ENCODE measurements around the gene ICAM3. TPM values are rescaled to one million over a fixed set of nuclear protein-coding genes. Genes with fewer than 3 reads are reported as not detected.

The ICAM3 gene
- total RNA-seq, 2 donors from 2014 or later, result 23.4 to 25.3 TPM

GRCh38 chr19:10327793-10328192, 11.6 kb downstream of the ICAM3 start:
- ATAC-seq (peak in 1 of 2 donors; percentile 54), DNase-seq (no peak)
- intact Hi-C loops (cut with DNase I), result no loop called here

- no peak for ATAC-seq
- no peak for DNase-seq
- intact Hi-C loops (cut with DNase I), result no loop called here
These were observed 13.7 kb downstream of the ICAM3 start for GRCh38 chr19:10325732-10326131.

- no peak for DNase-seq
- ATAC-seq, result no peak
- intact Hi-C loops (cut with DNase I), result no loop called here
These were observed 17.3 kb downstream of the ICAM3 start for GRCh38 chr19:10321874-10322835.

- ATAC-seq (no peak), DNase-seq (no peak)
- intact Hi-C loops (cut with DNase I), result no loop called here
These were observed 18.0 kb downstream of the ICAM3 start for GRCh38 chr19:10321417-10321797.

- DNase-seq, result no peak
- ATAC-seq, result no peak
- intact Hi-C loops (cut with DNase I), result no loop called here
These were observed 18.6 kb downstream of the ICAM3 start for GRCh38 chr19:10320602-10321416.

- DNase-seq (no peak), ATAC-seq (no peak)
- intact Hi-C loops (cut with DNase I), result no loop called here
These were observed 20.4 kb downstream of the ICAM3 start for GRCh38 chr19:10318807-10319682.

- DNase-seq, result no peak
- intact Hi-C loops (cut with DNase I), result no loop called here
- no peak for ATAC-seq
These were observed 21.5 kb downstream of the ICAM3 start for GRCh38 chr19:10317857-10318462.

GRCh38 chr19:10317045-10317856, 22.2 kb downstream of the ICAM3 start:
- DNase-seq (no peak), ATAC-seq (no peak)
- intact Hi-C loops (cut with DNase I), result no loop called here

GRCh38 chr19:10316229-10317044, 23.0 kb downstream of the ICAM3 start:
- ATAC-seq (peak in 1 of 2 donors; percentile 3), DNase-seq (no peak)
- intact Hi-C loops (cut with DNase I), result no loop called here

GRCh38 chr19:10315335-10316214, 23.8 kb downstream of the ICAM3 start, which contains the start of gene FDX2:
FDX2 (minus strand) TSS chr19:10316015; CDS start chr19:10315996, 19 bp downstream.
- intact Hi-C loops (cut with DNase I), result no loop called here
- ATAC-seq (peak; percentile 91 to 94), DNase-seq (peak; percentile 90)

- no peak for DNase-seq
- ATAC-seq, result no peak
- intact Hi-C loops (cut with DNase I), result no loop called here
These were observed 30.0 kb downstream of the ICAM3 start, which contains the start of gene ZGLP1 for GRCh38 chr19:10309423-10309822. ZGLP1 (minus strand) TSS chr19:10309815.

GRCh38 chr19:10306327-10306726, 33.1 kb downstream of the ICAM3 start:
- DNase-seq (no peak), ATAC-seq (no peak)
- intact Hi-C loops (cut with DNase I), result no loop called here

- no peak for DNase-seq
- ATAC-seq, result peak; percentile 38 to 40
- intact Hi-C loops (cut with DNase I), result no loop called here
These were observed 34.2 kb downstream of the ICAM3 start for GRCh38 chr19:10305139-10305806.

- intact Hi-C loops (cut with DNase I), result no loop called here
These were observed 39.6 kb downstream of the ICAM3 start for GRCh38 chr19:10299545-10300458.

More at GRCh38 chr19:10299545-10300458, 39.6 kb downstream of the ICAM3 start:
- ATAC-seq (peak in 1 of 2 donors; percentile 21), DNase-seq (no peak)

Measured in left cardiac atrium (tissue), 4 donors.